HL-60 (cell line): ENCODE measurements around the gene GAB1.

ENCODE experiments used
- DNase-seq, 2 experiments: peaks; one replicate each; pipeline ENCODE4 v3.0.0-alpha.2; 2010 to 2020; ENCODE audit warnings: low read depth in 1 of 2, low spot score in 1 of 2
- H3K27ac ChIP-seq: fragments of 250-450 bp; sonication (Bioruptor Pico); replicated peaks from 2 replicates; pipeline ENCODE4 v1.5.1; 2020; ENCODE audit warnings: mild to moderate bottlenecking, moderate library complexity
- H3K27me3 ChIP-seq: fragments of 250-450 bp; sonication (Bioruptor Pico); 2 replicates; pipeline ENCODE4 v1.5.1; 2021; ENCODE audit warnings: mild to moderate bottlenecking, moderate library complexity; ENCODE audit not compliant: insufficient read depth, poor library complexity, severe bottlenecking
- H3K4me3 ChIP-seq: replicated peaks from 2 replicates; pipeline ENCODE4 v1.5.1; 2011; ENCODE audit warnings: mild to moderate bottlenecking, control low read depth, low read length; ENCODE audit not compliant: insufficient read depth
- GABPA ChIP-seq: IDR thresholded peaks from 2 replicates; pipeline ENCODE4 v1.6.1; 2012; ENCODE audit warnings: low read depth
- POLR2AphosphoS5 ChIP-seq: IDR thresholded peaks from 2 replicates; pipeline ENCODE4 v1.6.1; 2012; ENCODE audit warnings: low read depth
- SPI1 ChIP-seq: IDR thresholded peaks from 2 replicates; pipeline ENCODE4 v1.6.1; 2012; ENCODE audit warnings: low read depth, mild to moderate bottlenecking, borderline replicate concordance
- TF ChIP-seq, protein P1 (sequence below): IDR thresholded peaks from one replicate; pipeline ENCODE4 v1.5.1; 2011; ENCODE audit warnings: low read length, control low read depth, inconsistent platforms; ENCODE audit not compliant: insufficient read depth
- TF ChIP-seq, protein P2 (sequence below): IDR thresholded peaks from 2 replicates; pipeline ENCODE4 v1.6.1; 2012; ENCODE audit warnings: low read depth; ENCODE audit not compliant: insufficient replicate concordance

GAB1 gene

DNA sequence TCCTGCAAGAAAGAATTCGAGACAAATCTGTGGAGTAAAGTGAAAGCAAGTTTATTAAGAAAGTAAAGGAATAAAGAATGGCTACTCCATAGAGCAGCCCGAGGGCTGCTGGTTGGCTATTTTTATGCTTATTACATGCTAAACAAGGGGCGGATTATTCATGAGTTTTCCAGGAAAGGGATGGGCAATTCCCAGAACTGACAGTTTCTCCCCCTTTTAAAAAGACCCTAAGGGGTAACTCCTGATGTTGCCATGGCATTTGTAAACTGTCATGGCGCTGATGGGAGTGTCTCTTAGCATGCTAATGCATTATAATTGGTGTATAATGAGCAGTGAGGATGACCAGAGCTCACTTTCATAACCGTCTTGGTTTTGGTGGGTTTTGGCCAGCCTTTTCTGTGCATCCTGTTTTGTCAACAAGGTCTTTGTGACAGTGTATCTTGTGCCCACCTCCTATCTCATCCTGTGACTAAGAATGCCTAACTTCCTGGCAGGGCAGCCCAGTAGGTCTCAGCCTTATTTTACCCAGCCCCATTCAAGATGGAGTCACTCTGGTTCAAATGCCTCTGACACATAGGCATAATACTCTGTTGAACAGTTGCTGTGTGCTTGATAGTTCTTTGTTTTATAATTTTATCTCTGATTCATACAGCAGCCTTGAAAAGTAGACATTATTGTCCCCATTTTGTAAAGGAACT lies 25.8 kb downstream of the GAB1 start:
- no peak for DNase-seq
- TF ChIP-seq, protein P1, sequence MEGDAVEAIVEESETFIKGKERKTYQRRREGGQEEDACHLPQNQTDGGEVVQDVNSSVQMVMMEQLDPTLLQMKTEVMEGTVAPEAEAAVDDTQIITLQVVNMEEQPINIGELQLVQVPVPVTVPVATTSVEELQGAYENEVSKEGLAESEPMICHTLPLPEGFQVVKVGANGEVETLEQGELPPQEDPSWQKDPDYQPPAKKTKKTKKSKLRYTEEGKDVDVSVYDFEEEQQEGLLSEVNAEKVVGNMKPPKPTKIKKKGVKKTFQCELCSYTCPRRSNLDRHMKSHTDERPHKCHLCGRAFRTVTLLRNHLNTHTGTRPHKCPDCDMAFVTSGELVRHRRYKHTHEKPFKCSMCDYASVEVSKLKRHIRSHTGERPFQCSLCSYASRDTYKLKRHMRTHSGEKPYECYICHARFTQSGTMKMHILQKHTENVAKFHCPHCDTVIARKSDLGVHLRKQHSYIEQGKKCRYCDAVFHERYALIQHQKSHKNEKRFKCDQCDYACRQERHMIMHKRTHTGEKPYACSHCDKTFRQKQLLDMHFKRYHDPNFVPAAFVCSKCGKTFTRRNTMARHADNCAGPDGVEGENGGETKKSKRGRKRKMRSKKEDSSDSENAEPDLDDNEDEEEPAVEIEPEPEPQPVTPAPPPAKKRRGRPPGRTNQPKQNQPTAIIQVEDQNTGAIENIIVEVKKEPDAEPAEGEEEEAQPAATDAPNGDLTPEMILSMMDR = no peak
- no peak for TF ChIP-seq POLR2AphosphoS5
- Histone ChIP-seq H3K27ac (no peak overlapping the region), H3K27me3 (no peaks in the 10 kb centered on the region), H3K4me3 (no peak overlapping the region)

DNA sequence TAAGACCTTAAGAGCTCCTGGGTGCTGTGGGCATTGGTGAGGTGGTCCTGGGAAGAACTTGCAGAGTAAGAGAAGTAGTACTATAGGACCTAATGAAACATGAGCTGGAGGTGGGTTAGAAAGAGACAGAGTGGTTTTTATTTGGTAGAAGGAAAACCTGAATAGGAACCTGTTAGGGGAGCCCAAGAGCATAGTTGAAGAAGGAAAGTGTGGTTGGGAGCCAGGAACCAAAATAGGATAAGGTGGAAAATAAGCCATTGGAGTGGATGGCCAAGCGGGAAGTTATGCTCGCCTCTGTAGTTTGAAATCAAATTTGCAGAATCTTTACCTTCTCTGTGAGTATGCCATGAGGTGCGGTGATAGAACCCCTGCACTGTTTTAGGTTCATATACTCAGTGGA lies 26.7 kb downstream of the GAB1 start:
- Histone ChIP-seq H3K27ac (no peak overlapping the region), H3K4me3 (no peak overlapping the region), H3K27me3 (no peaks in the 10 kb centered on the region)
- TF ChIP-seq, protein P1 = no peak
- TF ChIP-seq SPI1 (no peak), GABPA (no peak), POLR2AphosphoS5 (no peak)
- TF ChIP-seq, protein P2, sequence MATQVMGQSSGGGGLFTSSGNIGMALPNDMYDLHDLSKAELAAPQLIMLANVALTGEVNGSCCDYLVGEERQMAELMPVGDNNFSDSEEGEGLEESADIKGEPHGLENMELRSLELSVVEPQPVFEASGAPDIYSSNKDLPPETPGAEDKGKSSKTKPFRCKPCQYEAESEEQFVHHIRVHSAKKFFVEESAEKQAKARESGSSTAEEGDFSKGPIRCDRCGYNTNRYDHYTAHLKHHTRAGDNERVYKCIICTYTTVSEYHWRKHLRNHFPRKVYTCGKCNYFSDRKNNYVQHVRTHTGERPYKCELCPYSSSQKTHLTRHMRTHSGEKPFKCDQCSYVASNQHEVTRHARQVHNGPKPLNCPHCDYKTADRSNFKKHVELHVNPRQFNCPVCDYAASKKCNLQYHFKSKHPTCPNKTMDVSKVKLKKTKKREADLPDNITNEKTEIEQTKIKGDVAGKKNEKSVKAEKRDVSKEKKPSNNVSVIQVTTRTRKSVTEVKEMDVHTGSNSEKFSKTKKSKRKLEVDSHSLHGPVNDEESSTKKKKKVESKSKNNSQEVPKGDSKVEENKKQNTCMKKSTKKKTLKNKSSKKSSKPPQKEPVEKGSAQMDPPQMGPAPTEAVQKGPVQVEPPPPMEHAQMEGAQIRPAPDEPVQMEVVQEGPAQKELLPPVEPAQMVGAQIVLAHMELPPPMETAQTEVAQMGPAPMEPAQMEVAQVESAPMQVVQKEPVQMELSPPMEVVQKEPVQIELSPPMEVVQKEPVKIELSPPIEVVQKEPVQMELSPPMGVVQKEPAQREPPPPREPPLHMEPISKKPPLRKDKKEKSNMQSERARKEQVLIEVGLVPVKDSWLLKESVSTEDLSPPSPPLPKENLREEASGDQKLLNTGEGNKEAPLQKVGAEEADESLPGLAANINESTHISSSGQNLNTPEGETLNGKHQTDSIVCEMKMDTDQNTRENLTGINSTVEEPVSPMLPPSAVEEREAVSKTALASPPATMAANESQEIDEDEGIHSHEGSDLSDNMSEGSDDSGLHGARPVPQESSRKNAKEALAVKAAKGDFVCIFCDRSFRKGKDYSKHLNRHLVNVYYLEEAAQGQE = no peak
- DNase-seq = no peak

DNA sequence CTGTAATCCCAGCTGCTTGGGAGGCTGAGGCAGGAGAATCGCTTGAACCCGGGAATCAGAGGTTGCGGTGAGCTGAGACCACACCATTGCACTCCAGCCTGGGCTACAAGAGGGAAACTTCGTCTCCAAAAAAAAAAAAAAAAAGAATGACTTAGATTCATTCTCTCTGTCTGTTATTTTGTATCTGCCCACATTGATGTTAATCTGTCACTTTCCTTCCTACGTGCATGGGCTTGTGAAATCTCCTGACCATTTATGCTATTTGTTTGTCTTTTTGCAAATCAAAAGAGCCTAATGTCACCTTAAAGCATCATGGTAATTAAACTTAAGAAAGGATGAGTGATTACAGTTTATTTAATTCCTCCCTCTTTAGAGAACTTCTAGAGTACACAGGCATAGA lies 27.4 kb downstream of the GAB1 start:
- Histone ChIP-seq H3K27me3 (no peaks in the 10 kb centered on the region), H3K4me3 (no peak overlapping the region), H3K27ac (no peak overlapping the region)
- TF ChIP-seq, protein P2 = no peak
- TF ChIP-seq SPI1 = no peak
- TF ChIP-seq POLR2AphosphoS5 = no peak
- TF ChIP-seq, protein P1 = no peak
- TF ChIP-seq GABPA = no peak
- no peak for DNase-seq

DNA sequence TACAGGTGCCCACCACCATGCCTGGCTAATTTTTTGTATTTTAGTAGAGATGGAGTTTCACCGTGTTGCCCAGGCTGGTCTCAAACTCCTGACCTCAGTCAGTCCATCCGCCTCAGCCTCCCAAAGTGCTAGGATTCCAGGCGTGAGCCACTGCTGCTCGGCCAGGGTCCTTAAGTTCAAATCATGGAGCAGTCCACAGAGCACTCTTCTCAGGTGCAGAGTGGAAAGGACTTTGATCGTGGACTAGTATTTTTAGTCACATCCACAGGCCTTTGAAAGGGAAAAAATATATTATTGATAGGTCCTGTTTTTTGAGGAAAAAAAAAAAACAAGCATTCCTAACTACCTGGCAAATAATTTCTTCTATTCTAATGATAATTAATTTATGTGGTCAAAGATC lies 31.2 kb downstream of the GAB1 start:
- H3K4me3 ChIP-seq = no peak overlapping the region
- H3K27ac ChIP-seq = no peak overlapping the region
- no peak for DNase-seq
- H3K27me3 ChIP-seq = no peaks in the 10 kb centered on the region
- TF ChIP-seq POLR2AphosphoS5 (no peak), SPI1 (no peak), GABPA (no peak)
